Stimulated activated CD4-positive, alpha-beta T cell treated with anti-CD3 and anti-CD28 coated beads, Interleukin-4, amount 100 ng/mL, for 1 hour (primary cell): ENCODE data around the gene OPCML.
A peak's percentile ranks its signal among the peaks of the same experiment; 100 is the strongest.

ENCODE experiments used
- DNase-seq: peaks from one replicate; pipeline ENCODE4 v3.0.0-alpha.2; 2020

OPCML gene

GRCh38 chr11:133115099-133115498 lies 417.2 kb downstream of the OPCML start:
- DNase-seq, result no peak

- DNase-seq, result no peak
Measured at GRCh38 chr11:133107763-133108162, 424.5 kb downstream of the OPCML start.

- DNase-seq, result no peak
Measured at GRCh38 chr11:133107136-133107535, 425.2 kb downstream of the OPCML start.

GRCh38 chr11:133106417-133106816 lies 425.9 kb downstream of the OPCML start:
- DNase-seq, result no peak

GRCh38 chr11:133104009-133104744 lies 428.1 kb downstream of the OPCML start:
- no peak for DNase-seq

- DNase-seq, result no peak
Measured at GRCh38 chr11:133096981-133097380, 435.3 kb downstream of the OPCML start.

- DNase-seq, result no peak
Measured at GRCh38 chr11:133086518-133086917, 445.8 kb downstream of the OPCML start.

GRCh38 chr11:133082841-133083488 lies 449.3 kb downstream of the OPCML start:
- DNase-seq, result peak; percentile 52

- DNase-seq, result no peak
Measured at GRCh38 chr11:133082453-133082781, 449.9 kb downstream of the OPCML start.

GRCh38 chr11:133081730-133082452 lies 450.4 kb downstream of the OPCML start:
- DNase-seq, result no peak

GRCh38 chr11:133081020-133081419 lies 451.3 kb downstream of the OPCML start:
- DNase-seq, result no peak

- DNase-seq, result no peak
Measured at GRCh38 chr11:133078591-133079404, 453.5 kb downstream of the OPCML start.

- DNase-seq, result no peak
Measured at GRCh38 chr11:133078012-133078411, 454.3 kb downstream of the OPCML start.

- DNase-seq, result no peak
Measured at GRCh38 chr11:133075351-133075750, 456.9 kb downstream of the OPCML start.

GRCh38 chr11:133072858-133073582 lies 459.3 kb downstream of the OPCML start:
- no peak for DNase-seq

GRCh38 chr11:133072378-133072777 lies 459.9 kb downstream of the OPCML start:
- DNase-seq, result no peak

GRCh38 chr11:133070791-133071190 lies 461.5 kb downstream of the OPCML start:
- DNase-seq, result no peak

GRCh38 chr11:133070021-133070713 lies 462.1 kb downstream of the OPCML start:
- no peak for DNase-seq

- no peak for DNase-seq
Measured at GRCh38 chr11:133065847-133066485, 466.3 kb downstream of the OPCML start.

GRCh38 chr11:133064961-133065360 lies 467.3 kb downstream of the OPCML start:
- no peak for DNase-seq

GRCh38 chr11:133064152-133064877 lies 468.0 kb downstream of the OPCML start:
- DNase-seq, result no peak
